GM06990 (cell line): ENCODE measurements around the gene SNTG2.

Experiments
- DNase-seq: peaks from one replicate; pipeline ENCODE4 v3.0.0-alpha.2; 2011; ENCODE audit not compliant: insufficient read length; ENCODE audit errors: extremely low read depth
- H3K27me3 ChIP-seq: replicated peaks from 2 replicates; pipeline ENCODE4 v1.6.0; 2011; ENCODE audit warnings: low read length; ENCODE audit not compliant: control insufficient read depth, insufficient read depth
- H3K36me3 ChIP-seq: 2 replicates; pipeline ENCODE4 v1.5.1; 2011; ENCODE audit warnings: low read length; ENCODE audit not compliant: control insufficient read depth, insufficient read depth
- H3K4me3 ChIP-seq: replicated peaks from 2 replicates; pipeline ENCODE4 v1.5.1; 2011; ENCODE audit warnings: low read depth, mild to moderate bottlenecking, control low read depth, low read length
- CTCF ChIP-seq: IDR thresholded peaks from 2 replicates; pipeline ENCODE4 v1.5.1; 2011; ENCODE audit warnings: low read length, control low read depth, mild to moderate bottlenecking, inconsistent platforms; ENCODE audit not compliant: insufficient read depth, poor library complexity, severe bottlenecking

Gene SNTG2

DNA sequence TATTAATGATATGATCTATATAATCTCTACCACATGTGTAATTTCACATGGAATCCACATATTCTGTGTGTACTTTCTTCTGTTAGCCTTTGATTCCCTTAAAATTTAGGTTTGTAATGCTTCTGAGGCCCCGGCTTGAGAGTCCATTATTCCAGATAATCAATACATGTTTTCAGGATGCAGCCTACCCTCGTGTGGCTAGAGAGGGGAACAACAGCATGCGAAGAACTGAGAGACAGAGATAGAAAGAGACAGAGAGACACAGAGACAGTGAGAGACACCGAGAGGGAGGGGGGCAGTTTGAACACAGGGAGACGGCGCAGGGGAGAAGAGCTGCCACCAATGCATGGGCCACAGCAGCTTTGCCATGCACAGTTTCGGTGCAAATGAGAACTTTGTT, 185.4 kb downstream of the SNTG2 start:
- no peak for DNase-seq
- no peak for TF ChIP-seq CTCF
- no peaks in the 10 kb centered on the region for H3K36me3 ChIP-seq
- no peaks in the 10 kb centered on the region for H3K27me3 ChIP-seq
- H3K4me3 ChIP-seq, result no peak overlapping the region

GRCh38 chr2:1136846-1137245, 186.2 kb downstream of the SNTG2 start:
- no peak for DNase-seq
- Histone ChIP-seq H3K4me3 (no peak overlapping the region), H3K27me3 (no peaks in the 10 kb centered on the region), H3K36me3 (no peaks in the 10 kb centered on the region)
- no peak for TF ChIP-seq CTCF

GRCh38 chr2:1137264-1137663, 186.6 kb downstream of the SNTG2 start:
- TF ChIP-seq CTCF, result no peak

GRCh38 chr2:1137913-1138391, 187.3 kb downstream of the SNTG2 start:
- Histone ChIP-seq H3K27me3 (no peaks in the 10 kb centered on the region), H3K36me3 (no peaks in the 10 kb centered on the region), H3K4me3 (no peak overlapping the region)
- TF ChIP-seq CTCF, result no peak
- no peak for DNase-seq

More at GRCh38 chr2:1137264-1137663, 186.6 kb downstream of the SNTG2 start:
- Histone ChIP-seq H3K4me3 (no peak overlapping the region), H3K27me3 (no peaks in the 10 kb centered on the region), H3K36me3 (no peaks in the 10 kb centered on the region)
- DNase-seq, result no peak

- Histone ChIP-seq H3K36me3 (no peaks in the 10 kb centered on the region), H3K27me3 (no peaks in the 10 kb centered on the region), H3K4me3 (no peak overlapping the region)
- DNase-seq, result peak; percentile 24
- TF ChIP-seq CTCF, result peak; percentile 58
Observed at GRCh38 chr2:1140389-1141003, 189.8 kb downstream of the SNTG2 start.

DNA sequence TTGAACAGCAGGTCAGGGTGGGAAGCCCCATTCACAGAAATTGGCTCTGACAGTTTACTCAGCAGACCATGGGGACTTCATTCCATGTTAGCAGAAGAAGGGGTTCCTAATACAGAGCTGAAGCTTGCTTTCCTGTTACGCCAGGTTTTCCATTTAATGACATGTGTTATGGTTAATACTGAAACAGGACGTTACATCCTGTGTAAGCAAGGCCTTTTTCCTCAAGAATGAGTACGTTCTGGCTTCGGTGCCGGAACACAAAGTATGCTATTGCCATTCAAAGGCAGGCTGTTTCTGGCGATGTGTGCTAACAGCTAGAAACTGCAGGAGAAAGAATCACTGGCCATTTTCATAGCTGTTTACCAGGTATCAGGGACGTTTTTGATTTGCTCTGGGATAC, 190.4 kb downstream of the SNTG2 start:
- H3K4me3 ChIP-seq, result no peak overlapping the region
- H3K27me3 ChIP-seq, result no peaks in the 10 kb centered on the region
- H3K36me3 ChIP-seq, result no peaks in the 10 kb centered on the region
- TF ChIP-seq CTCF, result no peak
- no peak for DNase-seq
